Coronary artery (tissue), 2 donors: ENCODE measurements around the gene ECHDC3.

Source experiments
- DNase-seq: peaks from one replicate; pipeline ENCODE4 v3.0.0-alpha.2; 2017; ENCODE audit warnings: low spot score
- H3K27ac ChIP-seq, 2 donors: fragments of 200-600 bp; sonication (generic); one replicate each; pipeline ENCODE4 v1.5.1; 2016 to 2019
- H3K4me3 ChIP-seq: fragments of 200-600 bp; sonication (generic); 2 replicates; pipeline ENCODE4 v1.5.1; 2016; ENCODE audit warnings: mild to moderate bottlenecking, moderate library complexity
- TF ChIP-seq, protein P1 (sequence below): fragments of 200-600 bp; sonication (generic); IDR thresholded peaks from one replicate; pipeline ENCODE4 v1.5.1; 2019; ENCODE audit warnings: antibody characterized with exemption

The ECHDC3 gene

DNA sequence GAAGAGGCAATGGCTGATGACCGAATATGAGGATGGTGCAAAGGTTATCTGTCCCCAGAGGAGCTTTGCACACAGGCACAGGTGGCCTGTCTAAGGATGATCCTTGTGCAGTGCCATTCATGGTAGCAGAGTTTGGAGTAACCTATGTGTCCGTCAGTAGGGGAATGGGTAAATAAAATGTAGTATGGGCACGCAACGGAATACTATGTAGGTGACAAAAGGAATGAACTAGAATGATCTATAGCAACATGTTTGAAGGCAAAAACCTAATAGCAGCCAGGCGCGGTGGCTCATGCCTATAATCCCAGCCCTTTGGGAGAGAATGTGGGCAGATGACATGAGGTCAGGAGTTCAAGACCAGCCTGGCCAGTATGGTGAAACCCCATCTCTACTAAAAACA is 41.6 kb upstream of the ECHDC3 start:
- no peak for DNase-seq

DNA sequence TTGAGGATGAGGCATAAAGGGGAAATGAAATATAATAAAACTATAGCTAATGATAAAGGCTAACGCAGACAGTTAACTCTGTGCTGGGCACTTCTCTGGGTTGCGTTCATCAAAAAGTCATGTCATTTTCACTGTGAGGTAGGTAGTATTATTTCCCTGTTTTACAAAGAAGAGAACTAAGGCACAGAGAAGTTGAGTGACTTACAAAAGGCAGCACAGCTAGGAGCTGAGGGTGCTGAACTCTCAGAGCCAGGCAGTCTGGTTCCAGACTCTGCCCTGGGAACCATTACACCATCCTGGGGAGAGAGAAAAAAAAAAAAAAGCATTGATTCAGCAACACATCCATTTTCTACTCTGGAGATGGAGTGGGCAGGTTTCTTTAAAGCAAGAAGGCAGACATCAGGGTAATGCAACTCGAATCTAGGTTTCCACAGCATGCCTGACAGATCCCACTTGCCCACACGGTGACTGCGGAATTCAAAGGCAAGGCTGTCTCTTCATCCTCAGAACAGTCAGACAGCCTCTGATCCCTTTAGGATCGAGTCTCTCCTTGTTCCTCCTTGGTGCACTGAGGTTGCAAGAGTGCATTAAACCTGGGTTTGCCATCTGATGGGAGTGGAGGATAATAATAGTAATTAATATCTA is 40.6 kb upstream of the ECHDC3 start:
- H3K4me3 ChIP-seq = no peak overlapping the region
- no peak for DNase-seq
- no peak overlapping the region for H3K27ac ChIP-seq
- TF ChIP-seq, protein P1, sequence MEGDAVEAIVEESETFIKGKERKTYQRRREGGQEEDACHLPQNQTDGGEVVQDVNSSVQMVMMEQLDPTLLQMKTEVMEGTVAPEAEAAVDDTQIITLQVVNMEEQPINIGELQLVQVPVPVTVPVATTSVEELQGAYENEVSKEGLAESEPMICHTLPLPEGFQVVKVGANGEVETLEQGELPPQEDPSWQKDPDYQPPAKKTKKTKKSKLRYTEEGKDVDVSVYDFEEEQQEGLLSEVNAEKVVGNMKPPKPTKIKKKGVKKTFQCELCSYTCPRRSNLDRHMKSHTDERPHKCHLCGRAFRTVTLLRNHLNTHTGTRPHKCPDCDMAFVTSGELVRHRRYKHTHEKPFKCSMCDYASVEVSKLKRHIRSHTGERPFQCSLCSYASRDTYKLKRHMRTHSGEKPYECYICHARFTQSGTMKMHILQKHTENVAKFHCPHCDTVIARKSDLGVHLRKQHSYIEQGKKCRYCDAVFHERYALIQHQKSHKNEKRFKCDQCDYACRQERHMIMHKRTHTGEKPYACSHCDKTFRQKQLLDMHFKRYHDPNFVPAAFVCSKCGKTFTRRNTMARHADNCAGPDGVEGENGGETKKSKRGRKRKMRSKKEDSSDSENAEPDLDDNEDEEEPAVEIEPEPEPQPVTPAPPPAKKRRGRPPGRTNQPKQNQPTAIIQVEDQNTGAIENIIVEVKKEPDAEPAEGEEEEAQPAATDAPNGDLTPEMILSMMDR = no peak

More for the DNA sequence above, 41.6 kb upstream of the ECHDC3 start:
- TF ChIP-seq, protein P1 = no peak
- Histone ChIP-seq H3K4me3 (no peak overlapping the region), H3K27ac (no peak overlapping the region)

DNA sequence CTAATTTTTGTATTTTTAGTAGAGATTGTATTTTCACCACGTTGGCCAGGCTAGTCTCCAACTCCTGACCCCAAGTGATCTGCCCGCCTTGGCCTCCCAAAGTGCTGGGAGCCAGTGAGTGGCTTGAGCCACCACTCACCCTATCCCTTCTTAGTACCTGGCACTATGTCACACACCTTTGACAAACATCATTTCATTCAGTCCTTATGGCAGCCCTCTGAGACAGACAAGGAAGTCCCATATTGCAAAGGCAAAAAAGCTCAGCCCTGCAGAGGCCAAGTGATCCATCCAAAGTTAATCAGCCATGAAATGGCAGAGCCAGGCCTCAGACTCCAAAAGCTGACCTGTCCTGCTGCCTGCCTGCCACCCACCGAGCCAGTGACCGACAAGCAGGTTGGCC is 39.9 kb upstream of the ECHDC3 start:
- no peak for DNase-seq
- Histone ChIP-seq H3K4me3 (no peak overlapping the region), H3K27ac (no peak overlapping the region)
- TF ChIP-seq, protein P1 = no peak

DNA sequence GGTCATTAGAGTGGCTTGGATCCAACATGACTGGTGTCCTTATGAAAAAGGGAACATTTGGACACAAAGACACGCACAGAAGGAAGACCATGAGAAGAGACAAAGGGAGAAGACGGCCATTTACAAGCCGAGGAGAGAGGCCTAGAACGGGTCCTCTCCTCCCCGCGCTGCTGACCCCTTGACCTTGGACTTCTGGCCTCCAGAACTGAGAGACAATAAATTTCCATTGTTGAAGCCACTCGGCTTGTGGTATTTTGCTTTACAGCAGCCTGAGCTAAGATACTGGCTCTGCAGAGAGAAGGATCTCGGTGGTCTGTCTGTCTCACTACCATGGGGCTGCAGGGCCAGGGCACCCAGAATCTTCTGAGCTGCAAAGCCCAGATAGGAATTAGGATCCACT is 38.1 kb upstream of the ECHDC3 start:
- TF ChIP-seq, protein P1 = no peak
- DNase-seq = no peak
- Histone ChIP-seq H3K4me3 (no peak overlapping the region), H3K27ac (no peak overlapping the region)

DNA sequence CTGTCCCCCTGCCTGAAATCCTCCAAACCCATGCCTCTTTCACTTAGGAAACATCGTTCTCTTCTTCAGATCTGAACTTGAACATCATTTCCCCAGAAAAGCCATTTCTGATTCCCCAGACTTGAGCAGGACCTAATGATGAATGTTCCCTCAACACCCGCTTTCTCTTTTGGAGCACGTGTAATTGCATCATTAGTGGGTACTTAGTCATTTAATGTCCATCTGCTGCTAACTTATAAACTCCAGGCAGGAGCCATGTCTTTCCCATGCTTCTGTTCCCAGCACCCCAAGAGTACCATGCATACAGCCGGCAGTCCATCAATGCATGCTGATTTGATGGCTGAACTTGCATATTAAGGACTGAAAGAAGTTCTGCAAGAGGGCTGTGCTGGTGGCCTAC is 36.5 kb upstream of the ECHDC3 start:
- no peak overlapping the region for H3K27ac ChIP-seq
- no peak overlapping the region for H3K4me3 ChIP-seq
- DNase-seq = no peak
- TF ChIP-seq, protein P1 = no peak

DNA sequence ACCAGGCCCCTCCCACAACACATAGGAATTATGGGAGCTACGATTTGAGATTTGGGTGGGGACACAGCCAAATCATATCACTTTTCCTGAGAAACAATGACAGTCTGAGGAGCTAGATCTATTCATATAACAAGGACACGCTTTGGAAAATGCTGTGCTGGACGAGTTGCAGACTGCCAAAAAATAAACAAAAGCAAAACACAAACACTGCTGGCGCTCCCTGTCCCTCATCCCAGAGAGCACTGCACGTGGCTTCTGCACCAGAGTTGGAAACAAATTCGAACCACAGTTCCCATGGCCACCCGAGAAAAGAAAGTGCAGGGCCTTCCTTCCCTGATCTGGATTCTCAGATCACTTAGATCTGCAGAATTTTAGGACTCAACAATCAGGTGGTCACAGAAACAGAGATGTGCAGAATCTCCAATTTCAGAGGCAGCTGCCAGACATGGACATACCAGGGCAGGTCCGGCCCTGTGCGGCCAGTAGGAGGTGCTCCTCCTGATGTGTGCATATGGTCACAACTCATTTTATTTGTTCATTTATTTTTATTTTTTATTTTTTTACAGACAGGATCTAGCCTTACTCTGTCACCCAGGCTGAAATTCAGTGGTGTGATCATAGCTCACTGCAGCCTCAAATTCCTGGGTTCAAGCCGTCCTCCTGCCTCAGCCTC is 35.2 kb upstream of the ECHDC3 start:
- TF ChIP-seq, protein P1 = no peak
- H3K27ac ChIP-seq = no peak overlapping the region
- no peak overlapping the region for H3K4me3 ChIP-seq
- no peak for DNase-seq
